Measurements from ENCODE around the gene ADAD2. TPM values are rescaled to one million over a fixed set of nuclear protein-coding genes. Genes with fewer than 3 reads are reported as not detected.

ADAD2 gene
- not detected in 2 replicates for total RNA-seq

GRCh38 chr16:84190731-84191388 is at the start of gene ADAD2:
ADAD2 (plus strand) TSS chr16:84191157; CDS start chr16:84191231, 74 bp downstream.

GRCh38 chr16:84144859-84145639 is 45.9 kb upstream of the ADAD2 start, which contains the start of the genes DNAAF1 and HSDL1:
DNAAF1 (plus strand) TSS chr16:84145308; CDS start chr16:84145441, 133 bp downstream.
HSDL1 (minus strand) TSS chr16:84145177; CDS start chr16:84131321, 13,856 bp downstream.

GRCh38 chr16:84186685-84187437 is 4.1 kb upstream of the ADAD2 start, which contains the start of gene TAF1C:
TAF1C (minus strand) TSS chr16:84187057; CDS start chr16:84184988, 2,069 bp downstream.

GRCh38 chr16:84239909-84240308 is 49.0 kb downstream of the ADAD2 start, which contains the start of gene KCNG4:
KCNG4 (minus strand) TSS chr16:84240012; CDS start chr16:84237485, 2,527 bp downstream.

Other genes with a start within 250 kb of the ADAD2 start
- 3.7 and 7.2 TPM in 2 replicates for gene OSGIN1, start 237.9 kb upstream of the ADAD2 start, total RNA-seq
- 0.13 and 0.30 TPM in 2 replicates for gene NECAB2, start 222.9 kb upstream of the ADAD2 start, total RNA-seq
- not detected in 2 replicates for gene SLC38A8, start 148.4 kb upstream of the ADAD2 start, total RNA-seq
- gene MBTPS1, start 74.2 kb upstream of the ADAD2 start, total RNA-seq: 162 and 163 TPM in 2 replicates
- gene HSDL1, start 46.0 kb upstream of the ADAD2 start, total RNA-seq: 18.8 and 23.7 TPM in 2 replicates
- not detected in 2 replicates for gene DNAAF1, start 45.8 kb upstream of the ADAD2 start, total RNA-seq
- gene TAF1C, start 4.1 kb upstream of the ADAD2 start, total RNA-seq: 14.3 and 18.5 TPM in 2 replicates
- gene KCNG4, start 48.9 kb downstream of the ADAD2 start, total RNA-seq: not detected in 2 replicates
- gene WFDC1, start 103.7 kb downstream of the ADAD2 start, total RNA-seq: 4.9 and 25.1 TPM in 2 replicates
- gene ATP2C2, start 177.4 kb downstream of the ADAD2 start, total RNA-seq: not detected in 2 replicates

Data from smooth muscle cell of the pulmonary artery (primary cell).